ENCODE results near the gene PGF. TPM values are rescaled to one million over a fixed set of nuclear protein-coding genes. Genes with fewer than 3 reads are reported as not detected.

PGF gene
- total RNA-seq, 2 donors from 2014 or later = 1.3 to 2.9 TPM

- ATAC-seq (no peak), DNase-seq (no peak)
- intact Hi-C loops (cut with DNase I, micrococcal nuclease) = no loop called here
These were observed 42.6 kb downstream of the PGF start for GRCh38 chr14:74912801-74913200.

DNA sequence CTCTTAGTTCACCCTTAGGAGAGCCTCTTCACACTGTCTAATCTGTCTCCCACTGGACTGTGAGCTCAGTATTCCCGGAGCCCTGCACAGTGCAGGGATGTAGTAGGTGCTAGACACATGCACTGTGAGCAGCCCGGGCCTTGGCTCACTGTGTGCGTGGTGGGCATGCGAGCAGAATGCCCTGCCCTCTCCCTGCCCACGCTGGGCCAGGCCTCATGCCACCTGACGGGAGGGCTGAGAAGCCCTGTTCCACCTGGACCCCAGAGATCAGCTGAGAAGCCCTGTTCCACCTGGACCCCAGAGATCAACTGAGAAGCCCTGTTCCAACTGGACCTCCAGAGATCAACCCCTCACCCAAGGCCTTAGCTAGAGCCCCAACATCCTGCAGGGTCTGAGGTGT is 43.3 kb downstream of the PGF start:
- ATAC-seq (no peak), DNase-seq (no peak)
- intact Hi-C loops (cut with DNase I, micrococcal nuclease) = no loop called here

- intact Hi-C loops (cut with DNase I, micrococcal nuclease) = no loop called here
- ATAC-seq (no peak), DNase-seq (no peak)
These were observed 43.7 kb downstream of the PGF start for GRCh38 chr14:74911704-74912103.

DNA sequence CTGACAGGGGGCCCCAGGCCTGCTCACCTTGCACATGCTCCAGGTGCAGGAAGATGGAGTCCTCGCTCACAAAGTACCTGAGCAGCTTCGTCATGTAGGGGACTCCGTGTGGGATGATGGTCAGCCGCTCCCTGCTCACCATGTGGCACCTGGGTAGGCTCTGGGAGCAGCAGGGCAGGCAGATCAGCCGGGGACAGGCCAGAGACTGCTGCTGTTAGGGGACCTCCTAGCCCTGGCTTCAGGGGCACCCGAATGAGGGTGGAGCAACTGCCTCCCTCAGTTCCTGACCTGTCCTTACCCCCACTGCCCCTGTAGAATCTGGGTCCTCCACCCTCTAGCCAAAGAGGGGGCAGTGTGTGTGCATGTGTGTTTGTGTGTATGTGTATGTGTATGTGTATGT is 44.2 kb downstream of the PGF start:
- ATAC-seq = no peak
- no peak for DNase-seq
- intact Hi-C loops (cut with DNase I, micrococcal nuclease) = no loop called here

GRCh38 chr14:74910556-74910955 is 44.8 kb downstream of the PGF start:
- ATAC-seq (peak; percentile 70), DNase-seq (peak; percentile 48 to 54)
- intact Hi-C loops (cut with DNase I, micrococcal nuclease) = no loop called here

DNA sequence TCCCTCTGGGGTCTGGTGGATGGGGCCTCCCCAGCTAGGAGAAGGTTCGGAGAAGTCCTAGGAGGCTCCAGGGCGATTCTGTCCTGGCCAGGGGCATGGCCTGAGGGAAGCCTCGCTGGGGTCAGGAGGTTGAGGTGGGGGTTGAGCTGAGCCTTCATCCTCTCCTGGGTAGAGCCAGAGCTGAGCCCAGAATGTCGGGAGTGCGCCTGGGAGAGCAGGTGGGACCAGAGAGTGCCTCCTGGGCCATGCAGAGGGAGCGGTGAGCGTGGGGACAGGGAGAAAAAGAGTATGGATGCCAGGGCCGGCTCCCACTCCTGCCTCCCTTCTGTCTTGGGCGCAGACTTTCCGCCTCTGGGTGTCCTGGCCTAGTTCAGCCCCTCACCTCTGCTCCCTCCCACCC is 45.5 kb downstream of the PGF start:
- intact Hi-C loops (cut with DNase I, micrococcal nuclease) = loop anchor here (5.0 kb wide), 1 partner anchor 48 kb away; no protein-coding TSS in a partner anchor
- DNase-seq (no peak), ATAC-seq (no peak)

DNA sequence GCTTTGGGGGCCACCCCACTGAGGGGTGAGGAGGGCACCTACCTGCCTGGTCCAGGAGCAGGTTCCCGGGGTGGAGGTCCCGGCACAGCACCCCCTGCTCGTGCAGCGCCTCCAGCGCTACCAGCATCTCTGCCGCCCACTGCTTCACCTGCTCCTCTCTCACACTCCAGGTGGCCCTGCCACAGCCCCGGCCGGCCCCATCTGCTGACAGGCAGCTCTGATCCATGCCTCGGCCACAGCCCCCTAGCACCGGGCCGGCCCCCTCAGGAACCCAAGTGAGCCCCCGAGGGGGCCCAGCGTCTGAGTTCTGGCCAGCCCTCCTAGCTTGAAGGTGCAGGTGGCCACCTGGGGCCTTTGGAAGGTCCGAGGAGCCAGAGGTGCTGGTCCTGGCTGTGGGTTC is 45.9 kb downstream of the PGF start:
- DNase-seq = no peak
- ATAC-seq = no peak
- intact Hi-C loops (cut with DNase I, micrococcal nuclease) = loop anchor here (5.0 kb wide), 1 partner anchor 47 kb away; no protein-coding TSS in a partner anchor

DNA sequence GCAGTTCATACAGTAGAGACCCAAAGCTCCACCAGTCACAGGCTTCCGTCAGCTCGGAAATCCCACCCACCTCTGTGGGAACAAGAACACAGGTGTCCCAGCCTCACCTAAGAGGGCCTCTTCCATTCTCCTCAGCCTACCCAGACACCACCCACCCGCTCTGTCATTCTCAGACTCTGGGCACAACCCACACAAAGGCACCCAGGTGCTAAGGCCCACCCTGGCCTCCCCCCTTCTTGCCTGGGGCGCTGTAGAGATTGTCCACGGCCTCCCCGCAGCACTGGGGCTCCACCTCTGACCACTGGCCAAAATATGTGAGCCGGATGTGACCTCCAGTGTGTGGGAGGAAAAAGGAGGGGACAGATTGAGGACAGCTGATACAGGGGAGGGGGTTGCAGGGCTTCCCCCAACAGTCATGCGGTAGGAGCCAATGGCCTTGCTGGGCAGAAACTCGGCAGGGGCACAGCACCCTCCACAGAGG is 46.5 kb downstream of the PGF start:
- ATAC-seq (no peak), DNase-seq (no peak)
- intact Hi-C loops (cut with DNase I, micrococcal nuclease) = loop anchor here (5.0 kb wide), 1 partner anchor 47 kb away; no protein-coding TSS in a partner anchor

- ATAC-seq (no peak), DNase-seq (no peak)
- intact Hi-C loops (cut with DNase I, micrococcal nuclease) = loop anchor here (5.0 kb wide), 1 partner anchor 45 kb away; no protein-coding TSS in a partner anchor
These were observed 47.7 kb downstream of the PGF start for GRCh38 chr14:74907744-74908143.

DNA sequence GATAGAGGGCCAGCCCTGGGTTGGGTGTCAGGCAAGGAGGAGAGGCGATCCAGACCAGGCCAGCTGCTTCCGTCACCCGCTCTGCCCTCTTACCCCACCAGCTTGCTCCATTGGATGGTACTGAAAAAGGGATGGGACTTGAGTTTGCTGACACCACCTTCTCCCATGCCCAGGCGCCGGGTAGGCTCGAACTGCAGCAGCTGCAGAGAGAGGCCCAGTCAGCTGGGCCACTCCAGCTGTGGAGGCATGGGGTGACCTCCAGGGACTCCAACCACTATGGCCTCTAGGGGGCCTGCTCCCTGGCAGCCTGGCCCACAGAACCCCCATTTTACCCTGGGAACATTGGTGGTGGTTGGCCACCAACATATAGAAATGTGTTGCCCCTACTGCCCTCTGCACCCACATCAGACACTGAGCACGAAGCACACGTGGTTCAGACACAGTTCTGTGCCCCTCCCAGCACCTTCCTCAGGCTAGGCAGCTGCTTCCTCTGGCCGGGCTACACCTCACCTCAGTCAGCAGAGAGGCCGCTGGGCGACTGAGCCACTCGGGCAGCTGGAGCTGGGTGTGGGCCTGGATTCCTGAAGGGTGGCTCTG is 48.4 kb downstream of the PGF start:
- peak; percentile 49 to 51 for DNase-seq
- peak; percentile 66 for ATAC-seq
- intact Hi-C loops (cut with DNase I, micrococcal nuclease) = loop anchor here (5.0 kb wide), 1 partner anchor 45 kb away; no protein-coding TSS in a partner anchor

GRCh38 chr14:74905595-74906142 is 49.7 kb downstream of the PGF start:
- peak in 1 of 2 donors; percentile 84 for DNase-seq
- peak; percentile 39 for ATAC-seq
- intact Hi-C loops (cut with DNase I, micrococcal nuclease) = loop anchor here (5.0 kb wide), 1 partner anchor 43 kb away; no protein-coding TSS in a partner anchor

DNA sequence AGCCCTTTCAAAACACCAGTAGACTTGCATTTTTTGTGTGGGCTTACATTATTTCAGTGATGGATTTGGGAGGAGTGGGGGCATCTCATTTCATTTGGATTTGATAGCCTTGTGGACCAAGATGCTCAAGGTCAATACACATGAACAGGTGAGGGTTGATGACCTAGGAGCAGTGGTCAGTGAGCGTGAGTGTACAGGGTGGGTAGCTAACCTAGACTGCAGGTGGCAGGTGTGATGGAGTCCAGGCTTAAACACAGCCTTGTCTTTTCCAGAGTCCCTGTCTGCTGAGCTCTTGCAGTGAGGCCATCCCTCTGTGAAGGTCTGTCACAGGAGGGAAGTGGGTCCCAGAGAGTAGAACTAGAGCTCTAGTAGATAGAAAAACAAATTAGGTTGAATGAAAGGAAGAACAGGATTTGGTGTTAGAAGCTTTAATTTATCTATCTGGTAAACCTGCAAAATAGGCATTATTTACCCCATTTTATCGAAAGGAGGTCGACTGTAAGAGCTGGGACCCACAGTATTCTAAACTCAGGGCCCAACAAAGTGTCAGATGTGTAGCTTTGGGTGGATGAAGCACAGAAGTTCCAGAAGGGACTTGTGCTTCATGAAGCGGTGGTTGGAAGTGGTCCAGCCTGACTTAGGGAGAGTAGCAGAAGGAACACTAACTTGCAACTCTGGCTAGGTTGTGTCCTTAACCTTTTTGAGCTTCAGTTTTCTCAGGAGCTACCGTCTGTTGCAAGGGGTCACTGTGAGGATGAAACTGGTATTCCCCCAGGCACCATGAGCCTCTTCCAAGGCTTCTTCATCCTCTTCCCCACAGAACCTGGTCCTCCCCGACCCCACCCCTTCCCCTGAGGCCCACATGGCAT is 50.5 kb downstream of the PGF start:
- intact Hi-C loops (cut with DNase I, micrococcal nuclease) = loop anchor here (5.0 kb wide), 1 partner anchor 43 kb away; no protein-coding TSS in a partner anchor
- ATAC-seq = no peak
- DNase-seq = no peak

GRCh38 chr14:74902941-74903705 is 52.3 kb downstream of the PGF start:
- no peak for ATAC-seq
- DNase-seq = no peak
- intact Hi-C loops (cut with DNase I, micrococcal nuclease) = no loop called here

DNA sequence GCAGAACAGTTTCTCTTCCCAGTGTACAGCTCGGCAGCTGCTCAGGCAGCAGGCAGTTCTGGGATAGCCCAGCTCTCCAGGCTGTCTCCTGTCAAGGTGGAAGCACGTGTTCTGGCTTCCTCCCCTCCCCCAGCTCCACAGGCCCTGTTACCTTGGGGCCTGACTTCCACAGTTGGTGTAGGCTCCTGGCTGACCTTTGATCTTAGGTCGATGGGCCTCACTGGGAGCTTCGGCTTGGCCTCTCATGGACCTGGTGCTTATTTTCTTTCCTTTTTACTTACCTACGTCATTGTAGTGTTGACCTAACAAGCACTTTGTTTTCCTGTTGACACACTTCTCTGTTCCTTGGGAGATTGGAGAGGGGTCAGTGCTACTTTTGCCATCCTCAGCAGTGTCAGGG is 56.7 kb downstream of the PGF start:
- ATAC-seq = peak; percentile 29
- intact Hi-C loops (cut with DNase I, micrococcal nuclease) = no loop called here
- no peak for DNase-seq

DNA sequence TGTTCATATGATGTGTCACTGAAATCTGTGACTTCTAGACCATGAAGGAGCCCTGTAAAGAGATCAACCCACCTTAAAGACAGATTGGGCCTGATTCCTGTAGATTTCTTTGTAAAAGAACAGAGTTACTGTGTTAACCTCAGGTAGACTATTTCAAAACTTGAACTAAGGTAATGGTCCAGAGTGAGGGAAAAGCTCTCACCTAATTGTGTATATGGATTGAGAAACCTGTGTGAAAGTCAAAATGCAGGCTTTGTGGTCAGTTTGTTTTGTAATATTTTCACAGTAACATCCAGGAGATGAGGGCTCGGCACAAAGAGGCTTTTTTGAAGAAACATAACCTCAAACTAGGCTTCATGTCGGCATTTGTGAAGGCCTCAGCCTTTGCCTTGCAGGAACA is 57.3 kb downstream of the PGF start:
- ATAC-seq (no peak), DNase-seq (no peak)
- intact Hi-C loops (cut with DNase I, micrococcal nuclease) = no loop called here

- ATAC-seq = no peak
- intact Hi-C loops (cut with DNase I, micrococcal nuclease) = no loop called here
- DNase-seq = no peak
These were observed 57.8 kb downstream of the PGF start for GRCh38 chr14:74897642-74898041.

DNA sequence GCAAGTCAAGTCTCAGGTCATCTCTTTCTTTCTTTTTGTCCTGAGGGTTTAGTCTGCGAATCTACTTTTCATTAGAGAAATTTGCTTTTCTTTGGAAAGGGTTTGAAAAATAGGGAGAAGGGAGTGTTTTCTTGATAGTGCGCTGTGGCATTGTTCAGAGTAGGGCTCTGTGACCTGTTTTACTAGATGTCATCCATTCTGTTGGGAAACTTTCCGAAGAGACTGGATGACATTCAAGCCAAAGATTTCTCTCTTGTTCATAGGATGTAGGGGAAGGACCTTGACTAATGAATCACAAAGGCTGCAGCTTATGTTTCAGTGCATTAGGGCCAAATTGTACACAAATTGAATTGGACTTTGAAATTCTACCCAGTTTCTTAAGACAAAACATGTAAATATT is 59.0 kb downstream of the PGF start:
- ATAC-seq = no peak
- intact Hi-C loops (cut with DNase I, micrococcal nuclease) = no loop called here
- no peak for DNase-seq

DNA sequence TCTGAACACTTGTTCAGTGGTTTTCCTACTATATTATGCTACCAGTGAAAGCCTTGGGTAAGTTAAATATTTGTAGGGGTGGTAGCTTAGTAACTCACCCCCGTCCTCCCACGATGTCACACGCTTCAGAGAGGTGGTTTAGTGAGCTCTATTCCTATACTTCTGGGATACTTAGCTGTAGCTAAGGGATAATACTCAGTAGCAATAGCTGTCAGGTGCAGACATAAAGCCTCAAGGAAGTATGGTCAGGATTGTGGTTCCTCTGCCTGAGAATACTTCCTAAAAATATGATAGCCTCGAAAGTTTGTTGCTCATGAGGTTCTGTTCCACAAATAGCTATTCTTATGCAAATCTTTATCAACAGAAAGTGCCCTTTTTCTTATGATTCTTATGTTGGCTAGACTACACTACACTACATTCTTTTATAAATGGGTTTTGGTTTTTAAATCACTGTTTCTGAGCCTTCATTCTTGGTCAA is 61.7 kb downstream of the PGF start:
- ATAC-seq (no peak), DNase-seq (no peak)
- intact Hi-C loops (cut with DNase I, micrococcal nuclease) = no loop called here

- DNase-seq (no peak), ATAC-seq (no peak)
- intact Hi-C loops (cut with DNase I, micrococcal nuclease) = no loop called here
These were observed 62.7 kb downstream of the PGF start for GRCh38 chr14:74892745-74893144.

All from left colon (tissue), 2 donors.